NCI-H1417 (cell line): Measurements from ENCODE around the gene TM9SF1.

Experiments used
- DNase-seq, 3 experiments: peaks; one replicate each; lab custom pipeline; 2025; lab: John Stamatoyannopoulos, UW

Gene TM9SF1

GRCh38 chr14:24150567-24150966, 44.7 kb downstream of the TM9SF1 start:
- DNase-seq = no peak

GRCh38 chr14:24150061-24150460, 45.2 kb downstream of the TM9SF1 start:
- no peak for DNase-seq

GRCh38 chr14:24149302-24149969, 45.8 kb downstream of the TM9SF1 start:
- no peak for DNase-seq

- DNase-seq = peak in 1 of 3 experiments; percentile 48
Measured at GRCh38 chr14:24147761-24148428, 47.3 kb downstream of the TM9SF1 start.

- peak; percentile 99 for DNase-seq
Measured at GRCh38 chr14:24146978-24147760, 48.1 kb downstream of the TM9SF1 start, which contains the start of gene RNF31. TSS of gene RNF31 (plus strand) at chr14:24147498. CDS start at chr14:24147699, 201 bp downstream.

- peak; percentile 96 to 99 (median 97) for DNase-seq
Measured at GRCh38 chr14:24146453-24146977, 48.7 kb downstream of the TM9SF1 start, which contains the start of gene PSME2. TSS of gene PSME2 (minus strand) at chr14:24146610. CDS start at chr14:24146581, 29 bp downstream.

GRCh38 chr14:24145690-24146452, 49.4 kb downstream of the TM9SF1 start:
- no peak for DNase-seq

GRCh38 chr14:24145219-24145618, 50.0 kb downstream of the TM9SF1 start:
- no peak for DNase-seq

- no peak for DNase-seq
Measured at GRCh38 chr14:24144451-24144850, 50.8 kb downstream of the TM9SF1 start.

- no peak for DNase-seq
Measured at GRCh38 chr14:24143511-24143910, 51.7 kb downstream of the TM9SF1 start.

GRCh38 chr14:24141097-24141880, 54.0 kb downstream of the TM9SF1 start, which contains the start of gene EMC9:
TSS of gene EMC9 (minus strand) at chr14:24141591. CDS start at chr14:24141304, 287 bp downstream.
- peak; percentile 100 for DNase-seq

- peak in 1 of 3 experiments; percentile 39 for DNase-seq
Measured at GRCh38 chr14:24139272-24139934, 55.8 kb downstream of the TM9SF1 start.
